ENCODE results near the gene NOS3. TPM values are rescaled to one million over a fixed set of nuclear protein-coding genes. Genes with fewer than 3 reads are reported as not detected.

Gene NOS3
- total RNA-seq, 3 donors from 2014 or later, result 3.8 to 35.1 (median 5.1) TPM

- Histone ChIP-seq H3K4me1 (peaks cover 8 to 9% of the 10 kb centered on the region in 2 donors), H3K36me3 (no peaks in the 10 kb centered on the region), H3K4me3 (peak overlapping the region in 2 of 3 donors; percentile 53 to 73), H3K9me3 (no peaks in the 10 kb centered on the region), H3K27ac (no peak overlapping the region), H3K27me3 (peaks cover 15 to 32% of the 10 kb centered on the region in 2 donors)
- DNase-seq (ENCODE audit: low spot score in 2 of 2), result no peak
- TF ChIP-seq POLR2AphosphoS5 (IDR thresholded peaks at IDR 0.05), result no peak
- TF ChIP-seq POLR2A (IDR thresholded peaks at IDR 0.05), result no peak
- TF ChIP-seq CTCF (IDR thresholded peaks at IDR 0.05), result no peak
- intact Hi-C loops (cut with DNase I; ENCODE audit: low total_unique reads), result loop anchor here (5.0 kb wide), 1 partner anchor 1072 kb away; no protein-coding TSS in a partner anchor
Measured at GRCh38 chr7:150975536-150976319, 15.1 kb upstream of the NOS3 start.

DNA sequence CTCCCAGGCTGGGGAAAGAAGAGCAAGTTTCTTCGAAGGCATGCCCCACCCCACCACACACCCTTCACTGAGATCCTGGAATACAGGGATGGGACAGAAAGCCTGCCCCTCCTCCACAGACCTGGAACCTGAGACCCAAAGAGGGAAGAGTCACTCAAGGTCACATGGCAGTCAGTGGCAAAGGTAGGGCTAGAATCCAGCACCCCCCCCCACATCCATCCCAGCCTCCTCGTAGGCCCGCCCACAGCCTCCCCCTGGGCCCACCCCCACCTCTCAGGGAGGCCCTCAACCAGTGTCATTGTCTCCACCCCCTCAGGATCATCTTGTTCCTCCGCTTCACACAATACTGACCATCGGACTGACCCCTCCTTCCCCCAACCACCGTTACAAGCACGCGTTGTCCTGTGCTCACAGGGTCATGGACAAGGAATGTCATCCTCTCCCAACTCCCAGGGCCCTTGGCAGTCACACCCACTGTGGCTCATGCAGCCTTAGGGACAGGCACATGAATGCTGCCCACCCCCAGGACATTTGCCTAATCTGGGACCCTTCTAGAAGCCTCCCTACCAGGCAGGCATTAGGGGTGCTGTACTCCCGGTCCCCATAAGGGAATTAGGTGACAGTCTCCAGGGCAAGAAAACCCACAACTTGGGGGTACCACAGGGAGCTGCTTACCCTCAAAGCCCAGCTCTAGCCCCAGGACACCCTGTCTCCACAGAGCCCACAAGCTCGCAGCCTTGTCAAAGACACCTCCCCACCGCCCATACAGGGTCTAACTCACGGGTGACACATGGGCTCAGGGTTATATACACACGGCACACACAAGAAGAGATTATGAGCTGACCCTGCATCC, 14.1 kb upstream of the NOS3 start:
- no peaks in the 10 kb centered on the region for H3K36me3 ChIP-seq
- no peak for TF ChIP-seq POLR2A (IDR thresholded peaks at IDR 0.05)
- TF ChIP-seq CTCF (IDR thresholded peaks at IDR 0.05), result no peak
- no peak for TF ChIP-seq POLR2AphosphoS5 (IDR thresholded peaks at IDR 0.05)
- H3K9me3 ChIP-seq, result no peaks in the 10 kb centered on the region
- H3K27me3 ChIP-seq, result peaks cover 15 to 32% of the 10 kb centered on the region in 2 donors
- H3K27ac ChIP-seq, result no peak overlapping the region
- no peak overlapping the region for H3K4me3 ChIP-seq
- H3K4me1 ChIP-seq, result peaks cover 8 to 9% of the 10 kb centered on the region in 2 donors
- intact Hi-C loops (cut with DNase I; ENCODE audit: low total_unique reads), result loop anchor here (5.0 kb wide), 1 partner anchor 1071 kb away; no protein-coding TSS in a partner anchor
- DNase-seq (ENCODE audit: low spot score in 2 of 2), result no peak

DNA sequence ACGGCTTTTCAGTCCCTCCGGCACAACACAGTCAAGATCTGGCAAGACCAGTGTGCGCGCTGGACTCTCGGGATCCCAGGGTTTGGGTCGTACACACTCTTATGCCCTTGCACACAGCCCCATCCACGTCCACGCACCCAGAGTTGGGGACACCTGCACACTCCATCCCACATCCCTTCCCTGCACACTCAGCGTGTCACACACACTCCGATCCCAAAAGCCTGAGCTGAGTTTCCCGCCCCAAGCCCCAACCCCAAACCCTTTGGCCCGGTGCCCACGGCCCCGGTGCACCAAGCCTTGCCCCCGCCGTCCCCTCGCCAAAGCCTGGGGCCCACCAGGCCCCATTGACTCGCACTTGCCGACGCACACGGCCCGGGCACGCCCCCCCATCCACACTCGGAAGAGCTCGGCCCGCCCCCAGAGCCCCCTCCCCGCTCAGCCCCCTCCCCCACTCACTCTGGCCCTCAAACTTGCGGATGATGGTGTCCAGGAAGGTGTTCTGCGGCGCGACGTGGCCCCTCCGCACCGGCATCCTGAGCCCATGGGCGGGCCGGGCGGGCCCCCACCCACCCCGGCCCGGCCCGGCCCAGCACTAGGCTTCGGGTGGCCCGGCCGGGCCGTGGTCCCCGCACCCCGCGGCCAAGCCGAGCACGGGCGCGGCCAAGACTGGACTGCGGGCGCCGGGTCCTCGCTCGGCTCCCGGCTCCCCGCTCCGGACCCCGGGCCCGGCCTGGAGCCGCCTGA, 13.3 kb upstream of the NOS3 start:
- H3K4me1 ChIP-seq, result peaks cover 8 to 9% of the 10 kb centered on the region in 2 donors
- no peak overlapping the region for H3K27ac ChIP-seq
- no peak for TF ChIP-seq POLR2A (IDR thresholded peaks at IDR 0.05)
- no peak for TF ChIP-seq POLR2AphosphoS5 (IDR thresholded peaks at IDR 0.05)
- no peak for TF ChIP-seq CTCF (IDR thresholded peaks at IDR 0.05)
- DNase-seq (ENCODE audit: low spot score in 2 of 2), result no peak
- peak overlapping the region; percentile 15 to 60 (median 41) for H3K4me3 ChIP-seq
- intact Hi-C loops (cut with DNase I; ENCODE audit: low total_unique reads), result loop anchor here (5.0 kb wide), 1 partner anchor 1070 kb away; no protein-coding TSS in a partner anchor
- no peaks in the 10 kb centered on the region for H3K36me3 ChIP-seq
- no peaks in the 10 kb centered on the region for H3K9me3 ChIP-seq
- H3K27me3 ChIP-seq, result peaks cover 15 to 32% of the 10 kb centered on the region in 2 donors

GRCh38 chr7:150978126-150978789, 12.6 kb upstream of the NOS3 start, which contains the start of gene KCNH2:
TSS of gene KCNH2 (minus strand) at chr7:150978321. CDS start at chr7:150977913, 408 bp downstream.
- TF ChIP-seq POLR2AphosphoS5 (IDR thresholded peaks at IDR 0.05) (no peak), POLR2A (IDR thresholded peaks at IDR 0.05) (no peak), CTCF (IDR thresholded peaks at IDR 0.05) (no peak)
- peak within 1 kb of the TSS; percentile 15 to 60 (median 41) for H3K4me3 ChIP-seq
- no peaks in the 10 kb centered on the region for H3K9me3 ChIP-seq
- H3K36me3 ChIP-seq, result no peaks in the 10 kb centered on the region
- H3K27me3 ChIP-seq, result peaks cover 15 to 32% of the 10 kb centered on the region in 2 donors
- H3K4me1 ChIP-seq, result peaks cover 8 to 9% of the 10 kb centered on the region in 2 donors
- H3K27ac ChIP-seq, result no peak within 1 kb of the TSS
- intact Hi-C loops (cut with DNase I; ENCODE audit: low total_unique reads), result loop anchor here (5.0 kb wide), 1 partner anchor 1069 kb away; no protein-coding TSS in a partner anchor
- DNase-seq (ENCODE audit: low spot score in 2 of 2), result no peak
